HepG2 (cell line): ENCODE data around the gene GDF9. TPM values are rescaled to one million over a fixed set of nuclear protein-coding genes. Genes with fewer than 3 reads are reported as not detected.

ENCODE experiments used
- ATF2 ChIP-seq: sonication (generic); formaldehyde crosslinking; IDR thresholded peaks from 2 replicates; pipeline ENCODE4 v1.4.0; 2020; ENCODE audit warnings: missing genetic modification reagents
- DMAP1 ChIP-seq: IDR thresholded peaks from 2 replicates; pipeline ENCODE4 v1.6.1; 2016
- FOSL2 ChIP-seq: sonication (generic); formaldehyde crosslinking; IDR thresholded peaks from 2 replicates; pipeline ENCODE4 v1.4.0; 2020; ENCODE audit warnings: missing genetic modification reagents
- HNRNPL ChIP-seq: fragments of 200-400 bp; formaldehyde crosslinking; IDR thresholded peaks from 2 replicates; pipeline ENCODE4 v1.6.1; 2017; ENCODE audit warnings: mild to moderate bottlenecking, low read depth, low read length
- ISX ChIP-seq: sonication (generic); formaldehyde crosslinking; conservative IDR thresholded peaks from 2 replicates; pipeline ENCODE4 v1.5.0; 2020; ENCODE audit warnings: missing genetic modification reagents
- KAT8 ChIP-seq: IDR thresholded peaks from 2 replicates; pipeline ENCODE4 v1.6.1; 2016; ENCODE audit warnings: missing genetic modification reagents, missing compliant biosample characterization
- NFRKB ChIP-seq: fragments of 450-650 bp; IDR thresholded peaks from 2 replicates; pipeline ENCODE4 v1.6.1; 2017
- PATZ1 ChIP-seq: sonication (generic); formaldehyde crosslinking; IDR thresholded peaks from 2 replicates; pipeline ENCODE4 v1.4.0; 2020; ENCODE audit warnings: missing genetic modification reagents
- SP140L ChIP-seq: sonication (generic); formaldehyde crosslinking; IDR thresholded peaks from 2 replicates; pipeline ENCODE4 v1.4.0; 2020; ENCODE audit warnings: missing genetic modification reagents, borderline replicate concordance
- YEATS2 ChIP-seq: sonication (generic); formaldehyde crosslinking; IDR thresholded peaks from 2 replicates; pipeline ENCODE4 v1.4.0; 2020; ENCODE audit warnings: missing genetic modification reagents, borderline replicate concordance
- ZBTB10 ChIP-seq: sonication (generic); formaldehyde crosslinking; IDR thresholded peaks from 2 replicates; pipeline ENCODE4 v1.4.0; 2020; ENCODE audit warnings: missing genetic modification reagents, borderline replicate concordance
- ZFX ChIP-seq: sonication (generic); formaldehyde crosslinking; IDR thresholded peaks from 2 replicates; pipeline ENCODE4 v1.4.0; 2020; ENCODE audit warnings: mild to moderate bottlenecking, low read depth, missing genetic modification reagents, moderate library complexity
- ZNF136 ChIP-seq: sonication (generic); formaldehyde crosslinking; IDR thresholded peaks from 2 replicates; pipeline ENCODE4 v1.8.1; 2022; ENCODE audit warnings: low read depth, mild to moderate bottlenecking, moderate library complexity, missing genetic modification reagents
- ZNF609 ChIP-seq: sonication (generic); formaldehyde crosslinking; IDR thresholded peaks from 2 replicates; pipeline ENCODE4 v1.4.0; 2020; ENCODE audit warnings: mild to moderate bottlenecking, missing genetic modification reagents, borderline replicate concordance
- ZNF670 ChIP-seq: sonication (generic); formaldehyde crosslinking; IDR thresholded peaks from 2 replicates; pipeline ENCODE4 v1.8.0; 2022; ENCODE audit warnings: mild to moderate bottlenecking, missing genetic modification reagents, borderline replicate concordance
- ZNF709 ChIP-seq: sonication (generic); formaldehyde crosslinking; IDR thresholded peaks from 2 replicates; pipeline ENCODE4 v1.5.0; 2020; ENCODE audit warnings: mild to moderate bottlenecking, missing genetic modification reagents
- ZNF740 ChIP-seq: sonication (generic); formaldehyde crosslinking; IDR thresholded peaks from 2 replicates; pipeline ENCODE4 v1.4.0; 2020; ENCODE audit warnings: missing genetic modification reagents
- polyA plus RNA-seq, 8 experiments: library from polyadenylated mRNA; depleted of rRNA in 3 of 8; stranded (reverse) in 7 of 8; unstranded in 1 of 8; fragments of >200 nt; fragmentation: Illumina TruSeq in 4 of 8; extraction: Trizol in 4 of 8; gene quantifications; 2 replicates each; pipeline versions ENCODE4 v1.2.1 to v1.2.3, GENCODE V29; 2011 to 2016; ENCODE audit warnings: low read depth in 4 of 8, missing spikeins in 1 of 8, mixed read lengths in 1 of 8; ENCODE audit not compliant: insufficient read depth in 1 of 8
- total RNA-seq, 5 experiments: library from RNA; depleted of rRNA; stranded (reverse); fragments of >200 nt; fragmentation: Illumina TruSeq; extraction: Trizol; gene quantifications; 2 replicates each; pipeline ENCODE4 v1.2.3, GENCODE V29; 2016; ENCODE audit warnings: low read depth in 1 of 5

GDF9 gene
- total and polyA plus RNA-seq, 2 of the 13 experiments (the other 11 are each of a cell fraction or from before 2014, with no cell fraction given), result 0.33 to 0.38 TPM

GRCh38 chr5:132866342-132867045 lies at the start of gene GDF9, which contains the start of gene UQCRQ (continued):
- TF ChIP-seq PATZ1 (CRISPR knock-in tag) (no peak; the same call in none of the 2 replicates), ZBTB10 (0 out of 2 replicates have a peak, but pooled peaks have one; percentile 29), YEATS2 (peak; percentile 93; the same call in 1 of the 2 replicates), FOSL2 (peak; percentile 53; the same call in 1 of the 2 replicates), ZFX (peak; percentile 80), ISX (CRISPR knock-in tag) (no peak), ZNF609 (CRISPR knock-in tag) (peak; percentile 39; the same call in 1 of the 2 replicates), KAT8 (CRISPR knock-in tag) (peak; percentile 89), NFRKB (no peak), HNRNPL (0 out of 2 replicates have a peak, but pooled peaks have one; percentile 46), ZNF740 (CRISPR knock-in tag) (peak; percentile 80), ZNF136 (CRISPR knock-in tag) (peak; percentile 76; the same call in 1 of the 2 replicates), ZNF709 (peak; percentile 85; the same call in 1 of the 2 replicates), DMAP1 (peak; percentile 81), ZNF670 (CRISPR knock-in tag) (0 out of 2 replicates have a peak, but pooled peaks have one; percentile 42), ATF2 (CRISPR knock-in tag) (peak; percentile 58), SP140L (CRISPR knock-in tag) (no peak; the same call in 1 of the 2 replicates)
